ENCODE results near the gene PLCG1.

PLCG1 gene

DNA sequence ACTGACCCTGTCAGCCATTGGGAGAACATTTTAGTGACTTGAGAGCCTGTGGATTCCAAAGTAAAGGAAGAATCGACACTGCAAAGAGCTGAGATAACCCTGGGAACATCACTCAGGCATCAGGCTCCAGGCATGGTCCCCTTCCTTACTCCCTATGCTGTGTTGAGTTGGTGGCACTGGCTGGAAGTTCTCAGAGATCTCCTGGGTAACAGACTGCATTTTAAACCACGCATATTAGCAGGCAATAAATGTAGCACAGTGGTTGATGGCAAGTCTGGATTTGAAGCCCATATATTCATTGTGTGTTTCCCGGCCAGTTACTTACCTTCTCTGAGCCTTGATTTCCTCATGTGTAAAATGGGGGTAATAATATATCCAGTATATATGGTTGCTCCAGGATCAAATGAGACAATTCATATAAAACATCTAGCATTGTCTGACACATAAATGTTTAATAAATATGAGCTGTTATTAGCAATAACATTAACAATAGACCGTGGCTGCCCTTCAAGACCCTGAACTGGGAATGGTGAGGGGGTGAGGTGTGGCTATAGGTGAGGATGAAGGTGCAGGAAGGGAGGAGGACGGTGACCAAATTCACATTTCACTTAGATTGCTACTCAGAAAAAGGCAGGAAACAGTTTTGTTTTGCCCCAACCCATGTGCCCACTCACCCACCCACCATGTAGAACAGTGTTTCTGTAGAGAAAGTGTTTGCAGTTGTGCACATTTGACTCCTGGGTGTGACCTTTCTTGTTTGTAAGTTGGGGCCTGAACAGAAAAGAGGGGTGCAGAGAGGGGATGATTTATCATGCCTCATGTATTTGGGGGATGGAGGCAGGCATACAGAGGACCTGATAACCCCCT, 2.1 kb downstream of the PLCG1 start:
- no peak for ATAC-seq
- TF ChIP-seq, protein P1, sequence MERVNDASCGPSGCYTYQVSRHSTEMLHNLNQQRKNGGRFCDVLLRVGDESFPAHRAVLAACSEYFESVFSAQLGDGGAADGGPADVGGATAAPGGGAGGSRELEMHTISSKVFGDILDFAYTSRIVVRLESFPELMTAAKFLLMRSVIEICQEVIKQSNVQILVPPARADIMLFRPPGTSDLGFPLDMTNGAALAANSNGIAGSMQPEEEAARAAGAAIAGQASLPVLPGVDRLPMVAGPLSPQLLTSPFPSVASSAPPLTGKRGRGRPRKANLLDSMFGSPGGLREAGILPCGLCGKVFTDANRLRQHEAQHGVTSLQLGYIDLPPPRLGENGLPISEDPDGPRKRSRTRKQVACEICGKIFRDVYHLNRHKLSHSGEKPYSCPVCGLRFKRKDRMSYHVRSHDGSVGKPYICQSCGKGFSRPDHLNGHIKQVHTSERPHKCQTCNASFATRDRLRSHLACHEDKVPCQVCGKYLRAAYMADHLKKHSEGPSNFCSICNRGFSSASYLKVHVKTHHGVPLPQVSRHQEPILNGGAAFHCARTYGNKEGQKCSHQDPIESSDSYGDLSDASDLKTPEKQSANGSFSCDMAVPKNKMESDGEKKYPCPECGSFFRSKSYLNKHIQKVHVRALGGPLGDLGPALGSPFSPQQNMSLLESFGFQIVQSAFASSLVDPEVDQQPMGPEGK (CRISPR knock-in tag; IDR thresholded peaks at IDR 0.05; ENCODE audit: borderline replicate concordance) = no peak
- TF ChIP-seq SNAI2 (CRISPR knock-in tag; IDR thresholded peaks at IDR 0.05) (no peak), ZNF70 (CRISPR knock-in tag; IDR thresholded peaks at IDR 0.05) (no peak), PPARA (CRISPR knock-in tag; IDR thresholded peaks at IDR 0.05; ENCODE audit: borderline replicate concordance) (no peak), ZNF565 (CRISPR knock-in tag; conservative IDR thresholded peaks at IDR 0.05; ENCODE audit: low read depth) (no peak), ZFP30 (CRISPR knock-in tag; IDR thresholded peaks at IDR 0.05) (no peak), ZFP3 (CRISPR knock-in tag; IDR thresholded peaks at IDR 0.05) (no peak)
- TF ChIP-seq, protein P2, sequence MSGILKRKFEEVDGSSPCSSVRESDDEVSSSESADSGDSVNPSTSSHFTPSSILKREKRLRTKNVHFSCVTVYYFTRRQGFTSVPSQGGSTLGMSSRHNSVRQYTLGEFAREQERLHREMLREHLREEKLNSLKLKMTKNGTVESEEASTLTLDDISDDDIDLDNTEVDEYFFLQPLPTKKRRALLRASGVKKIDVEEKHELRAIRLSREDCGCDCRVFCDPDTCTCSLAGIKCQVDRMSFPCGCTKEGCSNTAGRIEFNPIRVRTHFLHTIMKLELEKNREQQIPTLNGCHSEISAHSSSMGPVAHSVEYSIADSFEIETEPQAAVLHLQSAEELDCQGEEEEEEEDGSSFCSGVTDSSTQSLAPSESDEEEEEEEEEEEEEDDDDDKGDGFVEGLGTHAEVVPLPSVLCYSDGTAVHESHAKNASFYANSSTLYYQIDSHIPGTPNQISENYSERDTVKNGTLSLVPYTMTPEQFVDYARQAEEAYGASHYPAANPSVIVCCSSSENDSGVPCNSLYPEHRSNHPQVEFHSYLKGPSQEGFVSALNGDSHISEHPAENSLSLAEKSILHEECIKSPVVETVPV (CRISPR knock-in tag; IDR thresholded peaks at IDR 0.05) = no peak

DNA sequence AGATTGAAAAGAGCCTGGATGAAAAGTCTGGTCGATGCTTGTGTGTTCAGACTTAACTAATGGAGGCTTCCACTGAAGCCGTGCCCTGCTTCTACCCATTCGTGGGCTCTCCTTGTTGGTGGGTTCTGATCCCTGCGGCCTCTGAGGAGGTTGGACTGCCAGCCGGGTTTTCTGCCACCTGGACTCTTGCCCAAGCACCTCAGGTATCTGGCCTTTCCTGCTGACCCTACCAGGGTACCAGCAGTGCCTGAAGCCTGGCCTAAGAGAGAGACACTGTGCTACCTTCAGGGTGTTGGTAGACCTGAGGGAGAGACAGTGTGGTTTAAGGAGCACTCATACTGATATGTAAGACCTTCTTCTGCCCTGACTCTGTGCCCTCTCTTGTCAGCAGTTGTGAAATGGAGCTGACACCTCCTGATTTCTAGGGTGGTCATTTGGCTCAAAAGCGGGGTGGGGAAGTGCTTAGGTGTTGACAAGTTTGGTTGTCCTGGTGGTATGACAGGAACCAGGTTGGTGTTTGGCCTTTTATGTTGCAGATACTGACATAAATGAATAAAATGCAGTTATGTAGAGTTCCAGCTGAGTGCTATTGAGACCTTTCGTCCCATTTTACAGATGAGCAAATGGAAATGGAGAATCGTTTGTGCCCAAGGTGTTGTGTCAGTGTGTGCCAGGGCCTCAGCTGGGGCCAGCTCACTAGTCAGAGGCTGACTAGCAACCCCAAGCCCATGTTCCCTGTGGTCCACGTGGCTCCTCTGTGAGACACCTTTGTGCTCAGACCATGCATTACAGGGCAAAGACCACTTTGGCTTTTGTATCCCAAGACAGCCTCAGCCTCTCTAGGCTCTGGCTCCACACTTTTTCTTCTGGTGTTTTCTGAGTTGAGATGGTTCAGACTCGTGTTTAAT, 3.1 kb downstream of the PLCG1 start:
- TF ChIP-seq, protein P2 (CRISPR knock-in tag; IDR thresholded peaks at IDR 0.05) = no peak
- TF ChIP-seq TCF4 (CRISPR knock-in tag; IDR thresholded peaks at IDR 0.05; ENCODE audit: borderline replicate concordance) = no peak
- no peak for TF ChIP-seq SNAI2 (CRISPR knock-in tag; IDR thresholded peaks at IDR 0.05)
- no peak for TF ChIP-seq PPARA (CRISPR knock-in tag; IDR thresholded peaks at IDR 0.05; ENCODE audit: borderline replicate concordance)
- TF ChIP-seq ISL1 (CRISPR knock-in tag; IDR thresholded peaks at IDR 0.05) = no peak
- TF ChIP-seq, protein P3, sequence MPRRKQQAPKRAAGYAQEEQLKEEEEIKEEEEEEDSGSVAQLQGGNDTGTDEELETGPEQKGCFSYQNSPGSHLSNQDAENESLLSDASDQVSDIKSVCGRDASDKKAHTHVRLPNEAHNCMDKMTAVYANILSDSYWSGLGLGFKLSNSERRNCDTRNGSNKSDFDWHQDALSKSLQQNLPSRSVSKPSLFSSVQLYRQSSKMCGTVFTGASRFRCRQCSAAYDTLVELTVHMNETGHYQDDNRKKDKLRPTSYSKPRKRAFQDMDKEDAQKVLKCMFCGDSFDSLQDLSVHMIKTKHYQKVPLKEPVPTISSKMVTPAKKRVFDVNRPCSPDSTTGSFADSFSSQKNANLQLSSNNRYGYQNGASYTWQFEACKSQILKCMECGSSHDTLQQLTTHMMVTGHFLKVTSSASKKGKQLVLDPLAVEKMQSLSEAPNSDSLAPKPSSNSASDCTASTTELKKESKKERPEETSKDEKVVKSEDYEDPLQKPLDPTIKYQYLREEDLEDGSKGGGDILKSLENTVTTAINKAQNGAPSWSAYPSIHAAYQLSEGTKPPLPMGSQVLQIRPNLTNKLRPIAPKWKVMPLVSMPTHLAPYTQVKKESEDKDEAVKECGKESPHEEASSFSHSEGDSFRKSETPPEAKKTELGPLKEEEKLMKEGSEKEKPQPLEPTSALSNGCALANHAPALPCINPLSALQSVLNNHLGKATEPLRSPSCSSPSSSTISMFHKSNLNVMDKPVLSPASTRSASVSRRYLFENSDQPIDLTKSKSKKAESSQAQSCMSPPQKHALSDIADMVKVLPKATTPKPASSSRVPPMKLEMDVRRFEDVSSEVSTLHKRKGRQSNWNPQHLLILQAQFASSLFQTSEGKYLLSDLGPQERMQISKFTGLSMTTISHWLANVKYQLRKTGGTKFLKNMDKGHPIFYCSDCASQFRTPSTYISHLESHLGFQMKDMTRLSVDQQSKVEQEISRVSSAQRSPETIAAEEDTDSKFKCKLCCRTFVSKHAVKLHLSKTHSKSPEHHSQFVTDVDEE (CRISPR knock-in tag; IDR thresholded peaks at IDR 0.05) = no peak
- no peak for TF ChIP-seq ARNTL (CRISPR knock-in tag; IDR thresholded peaks at IDR 0.05; ENCODE audit: borderline replicate concordance, low read depth)
- TF ChIP-seq TOX (CRISPR knock-in tag; IDR thresholded peaks at IDR 0.05; ENCODE audit: borderline replicate concordance) = no peak
- TF ChIP-seq ZFP3 (CRISPR knock-in tag; IDR thresholded peaks at IDR 0.05) = no peak
- no peak for TF ChIP-seq RARB (CRISPR knock-in tag; IDR thresholded peaks at IDR 0.05)
- TF ChIP-seq BACH2 (CRISPR knock-in tag; IDR thresholded peaks at IDR 0.05; ENCODE audit: borderline replicate concordance) = no peak
- no peak for TF ChIP-seq ZFP30 (CRISPR knock-in tag; IDR thresholded peaks at IDR 0.05)
- no peak for TF ChIP-seq ESRRG (CRISPR knock-in tag; IDR thresholded peaks at IDR 0.05)
- TF ChIP-seq, protein P4, sequence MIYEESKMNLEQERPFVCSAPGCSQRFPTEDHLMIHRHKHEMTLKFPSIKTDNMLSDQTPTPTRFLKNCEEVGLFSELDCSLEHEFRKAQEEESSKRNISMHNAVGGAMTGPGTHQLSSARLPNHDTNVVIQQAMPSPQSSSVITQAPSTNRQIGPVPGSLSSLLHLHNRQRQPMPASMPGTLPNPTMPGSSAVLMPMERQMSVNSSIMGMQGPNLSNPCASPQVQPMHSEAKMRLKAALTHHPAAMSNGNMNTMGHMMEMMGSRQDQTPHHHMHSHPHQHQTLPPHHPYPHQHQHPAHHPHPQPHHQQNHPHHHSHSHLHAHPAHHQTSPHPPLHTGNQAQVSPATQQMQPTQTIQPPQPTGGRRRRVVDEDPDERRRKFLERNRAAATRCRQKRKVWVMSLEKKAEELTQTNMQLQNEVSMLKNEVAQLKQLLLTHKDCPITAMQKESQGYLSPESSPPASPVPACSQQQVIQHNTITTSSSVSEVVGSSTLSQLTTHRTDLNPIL (CRISPR knock-in tag; IDR thresholded peaks at IDR 0.05; ENCODE audit: low read depth) = no peak
- TF ChIP-seq CSDC2 (CRISPR knock-in tag; IDR thresholded peaks at IDR 0.05) = no peak
- ATAC-seq = no peak

Data from SK-N-SH treated with all-trans-retinoic acid at 6 μM for 48 hours (cell line).